HEK293 (cell line): Measurements from ENCODE around the gene TTC7B.

Source experiments
- CTCF ChIP-seq: fragments of 450-650 bp; formaldehyde crosslinking; IDR thresholded peaks from 2 replicates; pipeline ENCODE4 v1.5.1; 2016; ENCODE audit warnings: missing biosample characterization, missing genetic modification characterization
- MEIS1 ChIP-seq: sonication (generic); formaldehyde crosslinking; IDR thresholded peaks from 2 replicates; pipeline ENCODE4 v1.8.1; 2022; ENCODE audit warnings: missing genetic modification reagents, mild to moderate bottlenecking, borderline replicate concordance
- REST ChIP-seq: fragments of 450-650 bp; formaldehyde crosslinking; IDR thresholded peaks from 2 replicates; pipeline ENCODE4 v1.5.1; 2016; ENCODE audit warnings: missing biosample characterization, missing genetic modification characterization
- ZBTB20 ChIP-seq: fragments of 450-650 bp; formaldehyde crosslinking; IDR thresholded peaks from 2 replicates; pipeline ENCODE4 v1.5.1; 2016; ENCODE audit warnings: missing biosample characterization, missing genetic modification characterization
- ZNF114 ChIP-seq: fragments of 450-650 bp; formaldehyde crosslinking; IDR thresholded peaks from 2 replicates; pipeline ENCODE4 v1.5.0; 2017; ENCODE audit warnings: missing biosample characterization, missing genetic modification characterization
- ZNF157 ChIP-seq: fragments of 450-650 bp; formaldehyde crosslinking; IDR thresholded peaks from 2 replicates; pipeline ENCODE4 v1.5.1; 2016; ENCODE audit warnings: missing biosample characterization, missing genetic modification characterization
- ZNF501 ChIP-seq: fragments of 450-650 bp; formaldehyde crosslinking; IDR thresholded peaks from 2 replicates; pipeline ENCODE4 v1.5.1; 2016; ENCODE audit warnings: missing biosample characterization, missing genetic modification characterization
- TF ChIP-seq, protein P1 (sequence below): fragments of 450-650 bp; formaldehyde crosslinking; IDR thresholded peaks from 2 replicates; pipeline ENCODE4 v1.5.1; 2017; ENCODE audit warnings: missing biosample characterization, missing genetic modification characterization

DNA sequence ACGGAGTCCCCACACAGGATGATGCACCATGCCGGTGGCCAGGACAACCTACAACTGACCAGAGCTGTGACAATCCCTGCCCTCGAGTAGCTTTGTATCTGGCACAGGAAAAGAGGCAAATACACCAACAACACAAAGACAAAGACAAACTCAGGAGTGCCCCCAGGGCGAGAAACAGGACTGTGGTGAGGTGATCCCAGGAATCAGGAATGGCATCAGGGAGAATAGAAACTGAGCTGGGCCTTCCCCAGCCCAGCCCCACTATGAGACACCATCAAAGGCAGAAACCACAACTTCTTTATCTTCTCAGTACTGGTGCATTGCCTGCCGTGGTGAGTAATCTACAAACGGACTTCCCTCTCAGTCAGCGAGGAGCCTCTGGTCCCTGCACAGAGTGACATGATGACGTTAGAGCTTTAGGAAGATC lies 157.7 kb downstream of the TTC7B start:
- no peak for TF ChIP-seq ZNF501
- no peak for TF ChIP-seq ZBTB20 (tag by site-specific recombination)
- no peak for TF ChIP-seq CTCF
- TF ChIP-seq ZNF157 (tag by site-specific recombination), result no peak
- TF ChIP-seq ZNF114 (tag by site-specific recombination), result no peak
- no peak for TF ChIP-seq REST (tag by site-specific recombination)
- TF ChIP-seq, protein P1, sequence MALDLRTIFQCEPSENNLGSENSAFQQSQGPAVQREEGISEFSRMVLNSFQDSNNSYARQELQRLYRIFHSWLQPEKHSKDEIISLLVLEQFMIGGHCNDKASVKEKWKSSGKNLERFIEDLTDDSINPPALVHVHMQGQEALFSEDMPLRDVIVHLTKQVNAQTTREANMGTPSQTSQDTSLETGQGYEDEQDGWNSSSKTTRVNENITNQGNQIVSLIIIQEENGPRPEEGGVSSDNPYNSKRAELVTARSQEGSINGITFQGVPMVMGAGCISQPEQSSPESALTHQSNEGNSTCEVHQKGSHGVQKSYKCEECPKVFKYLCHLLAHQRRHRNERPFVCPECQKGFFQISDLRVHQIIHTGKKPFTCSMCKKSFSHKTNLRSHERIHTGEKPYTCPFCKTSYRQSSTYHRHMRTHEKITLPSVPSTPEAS (tag by site-specific recombination), result no peak
- TF ChIP-seq MEIS1 (CRISPR knock-in tag), result no peak
